Activated CD4-positive, alpha-beta memory T cell treated with anti-CD3 and anti-CD28 coated beads, Interleukin-2, amount 10 ng/mL, durations not matched to agents 7 days and 5 days (primary cell): ENCODE data around the gene ZNF639. TPM values are rescaled to one million over a fixed set of nuclear protein-coding genes. Genes with fewer than 3 reads are reported as not detected.

ENCODE experiments used
- CTCF ChIA-PET: fragments of 350-600 bp; sonication (Branson Sonifier 250); formaldehyde crosslinking; loops from one replicate; lab custom pipeline; 2021; ENCODE audit warnings: antibody characterized with exemption, inconsistent platforms; lab: Charles Lee
- POLR2A ChIA-PET: fragments of 350-600 bp; sonication (Branson Sonifier 250); formaldehyde crosslinking; loops from one replicate; lab custom pipeline; 2021; ENCODE audit warnings: antibody characterized with exemption; lab: Charles Lee
- DNase-seq: peaks from one replicate; pipeline ENCODE4 v3.0.0-alpha.2; 2020
- H3K27ac Mint-ChIP-seq: one replicate; pipeline ENCODE4 v1.8.0; 2021; ENCODE audit warnings: mild to moderate bottlenecking, mixed read lengths
- H3K27me3 Mint-ChIP-seq: one replicate; pipeline ENCODE4 v1.8.0; 2021; ENCODE audit warnings: mixed read lengths
- H3K36me3 Mint-ChIP-seq: one replicate; pipeline ENCODE4 v1.8.0; 2021; ENCODE audit warnings: low read depth, mixed read lengths
- H3K4me1 Mint-ChIP-seq: one replicate; pipeline ENCODE4 v1.8.0; 2021; ENCODE audit warnings: mixed read lengths
- H3K4me3 Mint-ChIP-seq: one replicate; pipeline ENCODE4 v1.8.0; 2021; ENCODE audit warnings: mild to moderate bottlenecking, mixed read lengths
- H3K9me3 Mint-ChIP-seq: one replicate; pipeline ENCODE4 v1.8.0; 2021; ENCODE audit warnings: mixed read lengths
- total RNA-seq, 2 experiments: library from RNA; stranded (reverse); gene quantifications; one replicate each; pipeline ENCODE4 v1.2.3, GENCODE V29; 2021

ZNF639 gene
- total RNA-seq, 2 experiments from 2014 or later: 29.8 to 31.5 TPM

DNA sequence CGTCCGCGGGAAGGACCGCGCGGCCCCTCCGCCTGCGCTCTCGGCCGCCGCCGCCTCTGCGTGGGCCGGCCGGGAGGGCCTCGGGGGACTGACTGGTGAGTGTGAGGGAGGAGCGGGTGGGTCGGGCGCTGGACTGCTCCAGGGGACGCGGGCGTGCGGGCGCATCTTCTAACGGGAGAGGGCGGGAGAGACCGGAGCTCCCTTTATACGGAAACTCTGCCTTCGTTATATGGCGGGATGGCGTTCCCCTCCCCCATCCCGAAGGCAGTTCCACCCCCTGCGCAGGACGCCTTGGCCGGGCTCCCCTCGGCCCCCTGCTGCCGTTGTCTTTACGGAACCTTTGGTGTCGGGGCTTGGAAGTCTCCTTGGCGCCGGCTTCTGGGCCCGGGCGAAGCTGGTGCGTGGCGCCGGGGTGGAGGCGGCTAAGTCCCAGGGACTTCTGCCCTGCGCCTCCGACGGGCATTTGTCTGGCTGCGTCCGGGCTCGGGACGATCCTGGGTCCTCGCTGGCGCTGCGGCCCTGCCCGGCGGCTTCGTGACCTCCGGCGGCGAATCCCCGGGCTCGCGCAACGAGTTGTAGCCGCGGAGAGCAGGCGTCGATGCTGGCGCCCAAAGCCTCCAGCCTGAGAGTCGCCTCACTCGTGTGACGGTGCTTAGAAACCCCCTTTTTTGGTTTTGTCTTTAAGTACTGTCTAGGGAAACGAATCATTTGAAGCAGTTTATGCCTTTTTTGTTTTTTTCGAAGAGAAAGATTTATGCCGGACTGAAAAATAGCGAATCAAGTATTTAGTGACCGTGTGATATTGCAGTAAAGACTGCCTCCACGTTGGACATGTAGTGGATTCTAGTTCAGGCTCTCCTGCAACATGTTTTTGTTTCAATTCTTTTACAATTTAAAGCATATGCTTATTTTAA lies 623 bp downstream of the ZNF639 start:
- H3K27me3 Mint-ChIP-seq: peaks cover 5% of the 10 kb centered on the region
- H3K4me1 Mint-ChIP-seq: peaks cover 25% of the 10 kb centered on the region
- H3K27ac Mint-ChIP-seq: peak overlapping the region; percentile 84
- no peaks in the 10 kb centered on the region for H3K9me3 Mint-ChIP-seq
- peaks cover 10% of the 10 kb centered on the region for H3K36me3 Mint-ChIP-seq
- peak overlapping the region; percentile 84 for H3K4me3 Mint-ChIP-seq
- DNase-seq: peak; percentile 62
- ChIA-PET CTCF (interaction anchor here (0.6 to 1.4 kb wide), 11 partner anchors 9 to 255 kb away, joined by 3 to 8 read pairs (median 3); partner anchors contain the start of genes ACTL6A, MFN1, PIK3CA and ZMAT3), POLR2A (interaction anchor here (1.0 to 3.9 kb wide), 15 partner anchors 8 to 1589 kb away, joined by 3 to 42 read pairs (median 6); partner anchors contain the start of genes ACTL6A, FXR1, GNB4 and MFN1)

DNA sequence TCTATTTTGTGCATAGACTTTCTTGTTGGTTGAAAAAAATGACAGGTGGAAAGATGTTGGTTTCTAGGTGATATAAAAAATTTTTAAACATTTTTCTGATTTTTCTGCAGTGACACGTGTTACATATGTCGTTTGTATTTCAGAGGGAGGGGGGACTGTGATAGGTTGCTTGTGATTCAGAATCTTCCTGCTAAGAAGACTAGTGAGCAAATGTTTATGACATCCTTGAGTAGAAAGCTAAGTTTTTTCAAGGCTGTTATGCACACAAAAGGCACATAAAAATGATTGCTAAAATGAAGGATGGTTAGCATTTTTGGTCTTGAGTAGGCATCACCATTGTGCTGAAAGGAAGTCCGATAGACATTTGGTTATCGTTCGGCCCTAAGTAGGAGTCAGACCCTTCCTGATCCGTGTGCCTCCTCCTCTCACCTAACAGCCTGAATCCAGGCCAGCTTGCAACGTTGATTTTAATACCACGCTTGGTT lies 1.5 kb downstream of the ZNF639 start:
- Mint-ChIP-seq H3K9me3 (no peaks in the 10 kb centered on the region), H3K4me1 (peaks cover 25% of the 10 kb centered on the region), H3K27me3 (peaks cover 3% of the 10 kb centered on the region), H3K4me3 (peak overlapping the region; percentile 84), H3K36me3 (peaks cover 16% of the 10 kb centered on the region), H3K27ac (peak overlapping the region; percentile 84)
- CTCF ChIA-PET: interaction anchor here (0.6 to 1.3 kb wide), 7 partner anchors 21 to 256 kb away, joined by 3 to 8 read pairs (median 4); partner anchors contain the start of genes ACTL6A, MFN1 and ZMAT3
- POLR2A ChIA-PET: interaction anchor here (1.0 to 3.9 kb wide), 15 partner anchors 9 to 1588 kb away, joined by 3 to 42 read pairs (median 5); partner anchors contain the start of genes ACTL6A, FXR1, GNB4 and MFN1
- DNase-seq: no peak

GRCh38 chr3:179330438-179330837 lies 7.6 kb downstream of the ZNF639 start:
- Mint-ChIP-seq H3K9me3 (no peaks in the 10 kb centered on the region), H3K4me1 (peaks cover 1% of the 10 kb centered on the region), H3K27me3 (no peaks in the 10 kb centered on the region), H3K27ac (no peak overlapping the region), H3K4me3 (no peak overlapping the region), H3K36me3 (peaks cover 58% of the 10 kb centered on the region)
- ChIA-PET CTCF (interaction anchor here (0.6 to 0.9 kb wide), 2 partner anchors 14 to 17 kb away, joined by 3 to 4 read pairs; partner anchors contain the start of gene MFN1), POLR2A (no interaction called here)
- no peak for DNase-seq

GRCh38 chr3:179332240-179332639 lies 9.4 kb downstream of the ZNF639 start:
- H3K36me3 Mint-ChIP-seq: peaks cover 65% of the 10 kb centered on the region
- no peak for DNase-seq
- POLR2A ChIA-PET: no interaction called here

DNA sequence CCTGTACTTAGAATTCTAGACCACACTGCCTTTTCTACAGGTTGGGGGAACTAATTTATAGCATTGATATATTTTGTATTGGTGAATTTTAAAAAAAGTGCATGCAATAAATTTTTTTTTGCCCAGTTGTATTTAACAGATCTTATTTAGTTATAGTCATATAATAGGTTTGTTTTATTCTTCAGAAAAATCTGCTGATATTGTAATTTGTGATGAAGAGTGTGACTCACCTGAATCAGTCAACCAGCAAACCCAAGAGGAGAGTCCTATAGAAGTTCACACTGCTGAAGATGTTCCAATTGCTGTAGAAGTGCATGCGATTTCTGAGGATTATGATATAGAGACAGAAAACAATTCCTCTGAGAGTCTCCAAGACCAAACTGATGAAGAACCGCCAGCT lies 10.3 kb downstream of the ZNF639 start:
- H3K4me1 Mint-ChIP-seq: no peaks in the 10 kb centered on the region
- no peaks in the 10 kb centered on the region for H3K9me3 Mint-ChIP-seq
- ChIA-PET CTCF (no interaction called here), POLR2A (interaction anchor here (1.1 kb wide), 1 partner anchor 9 kb away, joined by 4 read pairs; no protein-coding TSS in a partner anchor)
- H3K27me3 Mint-ChIP-seq: no peaks in the 10 kb centered on the region
- no peak for DNase-seq
- no peak overlapping the region for H3K4me3 Mint-ChIP-seq
- H3K36me3 Mint-ChIP-seq: peaks cover 71% of the 10 kb centered on the region
- H3K27ac Mint-ChIP-seq: no peak overlapping the region

More at GRCh38 chr3:179332240-179332639, 9.4 kb downstream of the ZNF639 start:
- no peak overlapping the region for H3K27ac Mint-ChIP-seq
- CTCF ChIA-PET: no interaction called here
- no peaks in the 10 kb centered on the region for H3K4me1 Mint-ChIP-seq
- H3K9me3 Mint-ChIP-seq: no peaks in the 10 kb centered on the region
- no peaks in the 10 kb centered on the region for H3K27me3 Mint-ChIP-seq
- no peak overlapping the region for H3K4me3 Mint-ChIP-seq

DNA sequence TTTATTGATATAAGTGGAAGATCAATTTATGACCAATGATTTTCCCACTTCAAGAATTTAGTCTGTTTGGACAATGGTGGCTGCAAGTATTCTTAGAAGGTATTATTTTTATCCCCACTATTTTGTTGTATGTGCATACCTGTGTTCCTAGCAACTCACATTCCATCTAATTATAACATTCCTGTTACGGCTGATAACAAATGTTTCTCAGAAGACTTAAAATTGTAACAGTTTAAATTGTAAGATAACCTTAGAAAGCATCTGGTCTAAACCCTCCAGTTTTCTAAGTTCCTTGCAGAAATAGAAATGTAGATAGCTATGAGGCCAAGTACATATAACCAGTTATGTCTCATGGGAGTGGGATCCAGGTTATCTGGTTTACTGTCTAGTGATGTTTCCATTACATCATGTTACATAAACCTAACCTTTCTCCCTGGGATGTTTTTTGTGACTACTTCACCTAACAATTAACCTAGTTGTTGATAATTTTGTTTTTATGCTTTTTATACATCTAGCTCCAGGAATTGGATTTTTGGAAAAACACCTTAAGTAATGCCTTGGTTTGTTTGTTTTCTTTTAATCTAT lies 13.6 kb downstream of the ZNF639 start:
- Mint-ChIP-seq H3K9me3 (no peaks in the 10 kb centered on the region), H3K27ac (no peak overlapping the region), H3K36me3 (peaks cover 53% of the 10 kb centered on the region), H3K27me3 (no peaks in the 10 kb centered on the region), H3K4me3 (no peak overlapping the region), H3K4me1 (no peaks in the 10 kb centered on the region)
- no peak for DNase-seq
- ChIA-PET POLR2A (no interaction called here), CTCF (no interaction called here)

GRCh38 chr3:179347345-179348194 lies 24.7 kb downstream of the ZNF639 start, which contains the start of gene MFN1:
MFN1 (plus strand) TSS chr3:179347709; CDS start chr3:179348852, 1,143 bp downstream.
- H3K9me3 Mint-ChIP-seq: no peaks in the 10 kb centered on the region
- H3K27ac Mint-ChIP-seq: peak within 1 kb of the TSS; percentile 84
- H3K4me3 Mint-ChIP-seq: peak within 1 kb of the TSS; percentile 94
- DNase-seq: peak; percentile 93
- peaks cover 22% of the 10 kb centered on the region for H3K36me3 Mint-ChIP-seq
- H3K4me1 Mint-ChIP-seq: peaks cover 25% of the 10 kb centered on the region
- ChIA-PET CTCF (interaction anchor here (1.0 to 1.7 kb wide), 3 partner anchors 17 to 24 kb away, joined by 3 to 8 read pairs (median 3); partner anchors contain the start of gene ZNF639), POLR2A (interaction anchor here (0.9 to 3.8 kb wide), 10 partner anchors 21 to 1255 kb away, joined by 3 to 42 read pairs (median 4); partner anchors contain the start of genes GNB4, NDUFB5, TTC14 and ZMAT3)
- H3K27me3 Mint-ChIP-seq: no peaks in the 10 kb centered on the region

DNA sequence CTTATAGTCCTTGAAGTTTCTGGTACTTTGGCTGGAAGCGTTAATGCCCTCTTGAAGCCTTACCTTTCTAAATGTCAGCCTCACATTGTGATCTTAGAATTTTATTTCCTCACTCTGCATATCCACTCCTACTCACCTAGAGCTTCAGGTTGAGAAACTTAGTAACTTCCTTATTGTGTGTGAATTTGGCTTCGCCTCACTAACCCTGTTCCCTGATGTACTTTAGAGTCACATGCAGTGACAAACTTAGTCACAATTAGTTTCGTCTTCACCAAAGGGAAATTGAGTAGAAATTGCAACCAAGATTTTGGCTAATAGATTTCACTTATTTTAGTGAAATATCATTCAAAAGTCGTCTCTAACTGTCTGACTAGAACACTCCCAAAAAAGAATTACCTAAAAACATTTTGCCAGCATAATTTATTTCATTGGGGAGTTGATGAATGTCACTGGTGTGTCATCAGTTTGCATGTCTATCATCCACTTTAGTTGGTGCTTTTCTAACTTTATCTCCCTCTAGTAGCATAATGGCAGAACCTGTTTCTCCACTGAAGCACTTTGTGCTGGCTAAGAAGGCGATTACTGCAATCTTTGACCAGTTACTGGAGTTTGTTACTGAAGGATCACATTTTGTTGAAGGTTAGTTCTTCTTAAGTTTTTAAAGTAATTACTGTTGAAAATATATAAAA lies 25.6 kb downstream of the ZNF639 start:
- Mint-ChIP-seq H3K27me3 (no peaks in the 10 kb centered on the region), H3K4me1 (peaks cover 27% of the 10 kb centered on the region), H3K27ac (peak overlapping the region; percentile 32), H3K9me3 (no peaks in the 10 kb centered on the region), H3K36me3 (peaks cover 25% of the 10 kb centered on the region), H3K4me3 (peak overlapping the region; percentile 94)
- POLR2A ChIA-PET: interaction anchor here (1.0 to 3.8 kb wide), 5 partner anchors 22 to 1254 kb away, joined by 3 to 42 read pairs (median 4); partner anchors contain the start of genes TTC14 and ZNF639
- CTCF ChIA-PET: interaction anchor here (1.0 to 1.3 kb wide), 3 partner anchors 17 to 279 kb away, joined by 3 to 4 read pairs (median 3); no protein-coding TSS in a partner anchor
- no peak for DNase-seq

DNA sequence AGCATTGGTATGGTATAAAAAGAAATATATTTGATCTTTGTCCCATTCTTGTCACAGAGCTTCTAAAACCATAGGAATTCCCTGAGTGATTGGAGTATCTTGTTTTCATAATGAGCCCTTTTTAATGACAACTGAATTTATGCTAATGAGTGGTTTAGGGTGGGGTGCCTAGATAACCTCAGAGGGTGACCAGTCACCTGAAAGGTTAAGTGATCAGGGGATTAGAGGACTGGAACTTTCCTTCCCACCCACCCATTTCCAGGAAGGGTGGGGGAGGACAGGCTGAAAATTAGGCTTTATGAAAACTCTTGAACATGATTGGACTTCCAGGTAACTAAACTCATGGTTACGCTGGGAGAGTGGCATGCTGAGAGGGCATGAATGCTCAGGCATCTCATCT lies 33.2 kb downstream of the ZNF639 start:
- Mint-ChIP-seq H3K27ac (no peak overlapping the region), H3K27me3 (no peaks in the 10 kb centered on the region), H3K4me3 (no peak overlapping the region), H3K4me1 (peaks cover 21% of the 10 kb centered on the region), H3K36me3 (peaks cover 65% of the 10 kb centered on the region), H3K9me3 (no peaks in the 10 kb centered on the region)
- ChIA-PET POLR2A (no interaction called here), CTCF (no interaction called here)
- DNase-seq: no peak

DNA sequence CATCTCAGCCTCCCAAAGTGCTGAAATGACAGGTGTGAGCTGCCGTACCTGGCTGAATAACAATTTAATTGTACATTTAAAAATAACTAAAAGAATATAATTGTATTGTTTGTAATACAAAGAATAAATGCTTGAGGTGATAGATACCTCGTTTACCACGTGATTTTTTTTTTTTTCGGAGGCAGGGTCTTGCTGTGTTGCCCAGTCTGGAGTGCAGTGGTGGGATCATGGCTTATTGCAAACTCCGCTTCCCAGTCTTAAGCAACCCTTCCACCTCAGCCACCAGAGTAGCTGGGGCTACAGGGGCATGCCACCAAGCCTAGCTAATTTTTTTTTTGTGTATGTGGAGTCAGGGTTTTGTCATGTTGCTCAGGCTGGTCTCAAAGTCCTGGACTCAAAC lies 40.5 kb downstream of the ZNF639 start:
- Mint-ChIP-seq H3K36me3 (peaks cover 47% of the 10 kb centered on the region), H3K4me1 (no peaks in the 10 kb centered on the region), H3K4me3 (no peak overlapping the region), H3K27me3 (no peaks in the 10 kb centered on the region), H3K27ac (no peak overlapping the region), H3K9me3 (no peaks in the 10 kb centered on the region)
- POLR2A ChIA-PET: no interaction called here
- CTCF ChIA-PET: no interaction called here
- no peak for DNase-seq

- Mint-ChIP-seq H3K27me3 (no peaks in the 10 kb centered on the region), H3K4me3 (no peak overlapping the region), H3K36me3 (peaks cover 30% of the 10 kb centered on the region), H3K27ac (no peak overlapping the region), H3K9me3 (no peaks in the 10 kb centered on the region), H3K4me1 (no peaks in the 10 kb centered on the region)
- DNase-seq: no peak
- CTCF ChIA-PET: no interaction called here
- POLR2A ChIA-PET: no interaction called here
Observed at GRCh38 chr3:179369621-179370020, 46.8 kb downstream of the ZNF639 start.
